ENCODE results near the gene DRAXIN.

- TF ChIP-seq, protein P1, sequence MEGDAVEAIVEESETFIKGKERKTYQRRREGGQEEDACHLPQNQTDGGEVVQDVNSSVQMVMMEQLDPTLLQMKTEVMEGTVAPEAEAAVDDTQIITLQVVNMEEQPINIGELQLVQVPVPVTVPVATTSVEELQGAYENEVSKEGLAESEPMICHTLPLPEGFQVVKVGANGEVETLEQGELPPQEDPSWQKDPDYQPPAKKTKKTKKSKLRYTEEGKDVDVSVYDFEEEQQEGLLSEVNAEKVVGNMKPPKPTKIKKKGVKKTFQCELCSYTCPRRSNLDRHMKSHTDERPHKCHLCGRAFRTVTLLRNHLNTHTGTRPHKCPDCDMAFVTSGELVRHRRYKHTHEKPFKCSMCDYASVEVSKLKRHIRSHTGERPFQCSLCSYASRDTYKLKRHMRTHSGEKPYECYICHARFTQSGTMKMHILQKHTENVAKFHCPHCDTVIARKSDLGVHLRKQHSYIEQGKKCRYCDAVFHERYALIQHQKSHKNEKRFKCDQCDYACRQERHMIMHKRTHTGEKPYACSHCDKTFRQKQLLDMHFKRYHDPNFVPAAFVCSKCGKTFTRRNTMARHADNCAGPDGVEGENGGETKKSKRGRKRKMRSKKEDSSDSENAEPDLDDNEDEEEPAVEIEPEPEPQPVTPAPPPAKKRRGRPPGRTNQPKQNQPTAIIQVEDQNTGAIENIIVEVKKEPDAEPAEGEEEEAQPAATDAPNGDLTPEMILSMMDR (conservative IDR thresholded peaks at IDR 0.05), result no peak
- TF ChIP-seq ZFX (IDR thresholded peaks at IDR 0.05), result no peak
Observed at GRCh38 chr1:11757047-11757446, 65.5 kb downstream of the DRAXIN start.

Data from C4-2B (cell line).